ENCODE data around the gene ATP6V1B1.

Gene ATP6V1B1

DNA sequence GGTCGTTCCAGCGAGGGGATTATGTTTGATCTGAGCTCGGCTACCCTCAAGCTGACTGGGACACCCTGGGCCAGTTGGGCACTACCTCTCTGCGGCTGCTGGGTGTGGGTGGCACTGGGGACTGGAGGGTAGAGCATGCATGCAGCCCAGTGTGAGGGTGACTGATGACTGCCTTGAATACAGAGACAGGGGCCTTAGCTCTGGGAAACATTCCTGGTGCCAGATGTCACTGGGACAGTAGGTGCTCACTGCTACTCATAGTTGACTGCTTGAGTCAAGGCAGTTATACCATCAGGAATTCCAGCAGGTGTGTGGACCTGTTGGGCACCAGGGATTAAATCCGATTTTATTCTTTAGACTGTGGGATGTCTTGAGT, 33.6 kb upstream of the ATP6V1B1 start:
- DNase-seq, result no peak

DNA sequence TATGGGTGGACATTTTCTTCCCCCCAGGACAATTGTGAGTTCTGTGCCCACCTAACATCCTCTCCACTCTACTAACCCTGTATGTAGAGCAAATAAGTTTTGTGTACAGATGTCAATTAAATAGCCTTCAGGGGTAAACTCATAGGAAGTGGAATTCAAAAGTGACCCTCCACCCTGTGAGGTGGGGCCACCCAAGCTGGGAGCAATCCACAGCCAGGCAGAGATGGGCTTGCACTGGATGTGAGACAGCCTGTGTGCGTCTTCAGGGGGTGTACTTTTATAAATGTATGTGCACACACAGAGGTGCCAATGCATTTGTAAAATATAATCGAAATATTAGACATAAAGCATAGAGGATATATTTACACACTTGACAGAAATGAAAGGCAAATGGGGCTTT, 33.1 kb upstream of the ATP6V1B1 start:
- DNase-seq, result no peak

DNA sequence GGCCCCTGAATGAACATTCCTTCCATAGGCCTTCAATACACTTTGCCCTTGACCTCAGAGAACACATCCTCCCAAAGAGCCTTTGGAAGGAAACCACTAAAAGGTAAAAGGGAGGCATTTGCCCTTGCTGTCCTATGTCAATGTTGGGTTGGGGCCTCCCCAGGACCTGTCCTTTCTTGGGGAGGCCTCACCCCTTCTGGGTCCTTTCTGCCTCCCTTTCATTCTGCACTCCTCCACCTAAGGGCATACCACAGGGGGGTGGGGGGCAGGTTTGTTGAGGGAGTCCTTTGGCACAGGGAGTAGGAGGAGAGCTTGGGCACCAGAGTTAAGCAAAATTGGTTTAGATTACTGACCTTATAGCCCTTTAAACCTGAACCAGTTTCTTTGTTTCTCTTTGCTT, 32.5 kb upstream of the ATP6V1B1 start:
- no peak for DNase-seq

DNA sequence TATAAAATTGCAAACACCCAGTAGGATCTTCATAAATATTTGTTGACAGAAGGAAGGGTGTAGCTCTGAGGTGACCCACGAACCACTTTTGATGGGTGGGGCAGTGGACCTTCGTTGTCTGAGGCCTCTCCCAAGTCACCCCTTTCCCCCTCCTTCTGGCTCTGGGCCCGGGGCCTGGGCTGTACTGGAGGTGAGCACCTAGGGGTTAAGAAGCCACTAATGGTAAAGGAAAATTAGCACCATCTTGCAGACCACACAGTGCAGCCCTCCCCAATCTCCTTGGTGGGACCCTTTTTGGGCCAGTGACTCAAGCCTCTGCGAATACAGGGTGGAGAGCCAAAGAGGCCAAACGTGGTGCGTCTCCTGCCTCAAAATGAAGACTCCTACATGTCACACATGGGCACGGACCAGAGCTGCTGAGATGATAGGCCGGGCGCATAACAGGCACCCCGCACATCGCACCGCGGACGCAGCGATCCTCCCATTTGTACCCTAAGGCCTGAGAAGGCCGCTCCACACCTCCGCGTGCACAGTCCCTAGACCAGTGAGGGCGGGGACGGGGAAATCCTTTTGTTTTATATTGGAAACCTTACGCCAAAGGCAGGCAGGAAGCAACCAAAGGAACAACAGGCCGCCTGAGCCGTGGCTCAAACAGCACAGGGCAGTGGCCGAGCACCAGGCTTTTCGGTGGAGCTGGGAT, 31.9 kb upstream of the ATP6V1B1 start:
- DNase-seq, result no peak

DNA sequence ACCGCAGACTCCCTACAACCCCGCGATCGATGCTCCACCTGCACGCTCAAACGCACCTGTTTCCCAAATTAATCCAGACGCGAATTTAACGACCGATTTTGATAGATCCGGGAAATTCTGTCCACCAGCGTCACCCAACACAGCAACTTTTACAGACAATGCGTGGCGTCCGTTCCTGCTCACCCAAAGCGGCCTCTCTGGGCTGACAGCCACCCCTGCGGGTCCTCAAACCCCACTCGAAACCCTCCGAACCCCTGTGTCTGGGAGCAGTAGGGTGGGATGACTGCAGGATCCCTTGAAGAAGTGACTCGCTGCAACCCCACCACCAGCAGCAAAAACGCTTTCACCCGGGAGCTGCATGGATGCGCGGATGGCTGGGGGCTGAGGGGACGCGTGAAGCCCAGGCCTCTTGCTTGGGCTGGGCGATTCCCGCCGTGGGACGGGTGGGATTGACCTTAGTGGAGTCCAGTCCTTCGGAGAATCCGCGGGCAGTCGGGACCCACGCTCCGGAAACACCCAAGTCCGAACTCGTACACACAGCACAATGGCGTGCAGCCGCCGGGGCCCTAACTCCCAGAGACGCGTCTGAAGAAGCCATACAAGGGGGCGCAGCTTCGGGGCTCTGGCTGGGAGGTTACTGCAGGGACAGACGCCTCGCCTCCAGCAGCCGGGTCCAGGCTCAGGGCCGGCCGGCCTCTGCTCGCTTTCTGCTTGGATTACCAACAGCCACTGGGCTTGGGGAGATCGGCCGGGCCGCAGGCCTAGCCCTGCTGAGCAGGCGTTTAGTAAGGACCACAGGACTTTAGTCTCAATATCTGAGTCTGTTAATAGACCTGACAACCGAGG, 31.1 kb upstream of the ATP6V1B1 start:
- no peak for DNase-seq

DNA sequence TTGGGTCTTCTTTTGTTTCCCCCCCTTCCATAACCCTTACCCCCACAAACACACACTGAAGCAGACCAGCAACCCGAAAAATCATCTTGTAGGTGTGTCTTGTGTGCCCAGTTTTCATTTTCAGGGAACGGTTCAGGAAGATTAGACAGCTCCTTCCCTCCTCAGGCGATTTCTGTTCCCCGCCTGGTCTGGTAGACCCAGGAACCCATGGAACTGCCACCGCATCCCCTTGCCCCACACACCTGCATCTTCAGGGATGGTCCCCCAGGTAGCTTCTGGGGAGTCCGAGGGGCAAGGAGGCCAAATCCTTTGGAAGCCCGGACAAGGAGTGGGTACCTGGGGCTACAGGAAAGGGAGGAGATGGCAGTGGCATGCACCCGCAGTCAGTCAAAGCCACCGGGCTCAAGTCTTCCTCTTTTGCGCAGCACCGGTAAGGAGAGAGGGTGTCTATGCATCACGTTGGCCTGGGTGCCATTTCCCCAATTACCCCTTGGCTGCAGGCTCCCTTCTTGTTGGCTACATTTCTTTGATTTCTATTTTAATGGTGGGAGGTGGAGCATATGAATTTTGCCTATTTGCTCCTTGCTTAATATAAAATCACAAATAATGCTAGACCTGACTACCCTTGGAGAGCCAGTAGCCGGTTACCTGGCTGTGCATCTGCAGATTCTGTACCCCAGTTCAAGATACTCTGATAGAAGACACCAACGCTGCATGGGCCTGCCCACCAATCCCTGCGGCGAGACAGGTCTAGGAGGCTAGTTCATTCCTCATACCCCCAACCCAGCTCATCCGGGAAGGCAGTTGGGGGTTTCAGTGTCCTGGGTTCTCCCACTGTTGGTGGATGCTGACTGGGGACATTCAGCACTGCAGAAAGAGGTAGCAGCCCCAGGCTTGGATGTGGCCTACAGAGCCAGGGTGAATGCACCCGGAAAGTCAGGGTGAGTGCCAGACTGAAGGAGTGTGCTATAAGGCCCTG, 30.0 kb upstream of the ATP6V1B1 start:
- no peak for DNase-seq

DNA sequence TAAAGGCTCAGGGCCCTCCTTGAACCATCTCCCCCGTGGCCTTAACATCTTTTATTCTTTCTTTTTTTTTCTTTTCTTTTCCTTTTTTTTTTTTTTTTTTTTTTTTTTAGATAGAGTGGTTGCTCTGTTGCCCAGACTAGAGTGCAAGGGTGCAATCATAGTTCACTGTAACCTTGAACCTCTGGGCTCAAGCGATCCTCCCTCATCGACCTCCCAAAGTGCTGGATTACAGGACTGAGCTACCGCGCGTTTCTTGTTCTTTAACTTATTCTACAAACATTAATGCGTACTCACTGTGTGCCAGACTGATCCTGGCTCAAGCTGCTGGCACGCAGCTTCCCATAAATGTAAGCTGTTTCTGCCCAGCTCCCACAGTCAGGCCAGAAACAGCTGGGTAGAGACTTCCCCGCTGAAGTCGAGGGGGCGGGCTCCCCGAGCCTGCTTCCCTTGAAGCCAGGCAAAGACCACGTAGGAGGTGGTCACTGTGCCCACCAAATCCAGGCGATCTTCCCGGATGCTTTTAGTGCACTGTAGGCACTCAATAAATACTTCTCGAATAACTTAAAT, 29.2 kb upstream of the ATP6V1B1 start:
- DNase-seq, result no peak

DNA sequence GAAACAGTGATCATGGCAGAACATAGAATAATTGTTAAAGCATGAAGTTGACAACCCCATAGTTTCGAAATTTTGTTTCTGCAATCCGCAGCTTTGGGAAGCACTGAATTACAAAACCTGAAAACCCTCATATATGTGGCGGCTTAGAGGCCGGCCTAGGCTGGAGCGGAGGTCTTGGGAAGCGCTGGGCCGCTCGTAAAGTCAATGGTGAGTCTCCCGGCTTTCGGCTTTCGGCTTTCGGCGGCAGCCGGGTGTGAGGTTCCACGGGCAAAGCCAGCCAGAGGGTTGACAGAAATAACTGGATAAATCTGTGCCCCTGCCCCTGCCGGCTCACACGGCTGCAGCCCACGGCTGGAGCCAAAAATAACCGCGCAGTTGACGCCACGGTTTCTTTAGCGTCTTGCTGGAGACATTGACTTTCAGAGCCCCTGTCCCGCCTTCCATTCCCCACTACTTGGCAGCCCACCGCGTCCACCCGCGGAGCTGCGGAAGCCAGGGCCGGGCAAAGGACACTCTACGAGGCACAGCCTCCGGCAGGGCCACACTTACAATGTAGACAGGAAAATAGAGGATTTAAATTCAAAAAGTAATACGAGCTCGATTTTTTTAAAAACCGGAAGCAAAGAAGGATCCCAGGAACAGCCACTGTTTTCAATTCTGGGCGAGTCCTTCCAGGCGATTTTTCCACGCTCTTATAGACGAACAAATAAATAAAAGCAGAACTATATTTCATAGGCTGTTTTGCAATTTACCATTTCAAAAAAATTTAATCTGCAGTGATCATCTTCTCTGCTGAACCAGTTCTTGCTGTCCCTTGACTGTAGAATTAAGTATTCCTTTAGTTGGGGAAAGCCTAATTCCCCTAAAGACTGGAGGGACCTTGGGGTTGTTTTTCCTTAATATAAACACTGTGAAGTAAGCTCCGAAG, 28.3 kb upstream of the ATP6V1B1 start:
- no peak for DNase-seq

DNA sequence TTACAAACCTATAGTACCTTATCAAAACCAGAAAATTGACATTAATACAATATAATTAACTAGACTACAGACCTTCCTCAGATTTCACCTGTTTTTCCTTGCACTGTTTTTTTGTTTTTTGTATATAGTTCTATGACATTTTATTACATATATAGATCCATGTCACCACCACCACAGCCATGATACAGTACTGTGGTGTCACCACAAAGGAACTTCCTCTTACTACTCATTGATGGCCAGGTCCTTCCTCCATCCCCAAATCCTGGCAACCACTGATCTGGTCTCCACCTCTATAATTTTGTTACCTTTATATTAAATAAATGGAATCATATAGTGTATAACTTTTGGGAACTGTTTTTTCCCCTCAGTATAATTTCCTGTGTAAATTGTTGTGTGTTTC, 19.4 kb upstream of the ATP6V1B1 start:
- no peak for DNase-seq

DNA sequence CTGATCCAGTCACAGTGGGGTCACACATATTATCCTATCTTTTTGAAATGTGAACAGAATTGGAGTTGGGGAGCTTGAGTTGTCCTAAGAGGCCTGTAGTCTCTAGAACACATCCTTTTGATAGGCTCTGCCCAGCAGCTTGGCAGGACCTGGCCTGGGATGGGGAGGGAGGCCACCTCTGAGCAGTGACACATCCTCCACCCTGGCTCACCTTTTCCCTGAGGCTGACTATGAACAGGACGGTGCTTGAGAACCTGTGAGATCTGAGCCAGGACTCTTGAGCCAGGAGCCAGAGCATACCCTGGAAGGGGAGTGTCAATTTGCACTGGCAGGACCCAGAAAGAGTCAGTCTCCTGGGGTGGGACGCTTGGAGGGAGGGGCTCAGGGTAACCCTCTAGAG, 17.7 kb upstream of the ATP6V1B1 start:
- DNase-seq, result no peak

DNA sequence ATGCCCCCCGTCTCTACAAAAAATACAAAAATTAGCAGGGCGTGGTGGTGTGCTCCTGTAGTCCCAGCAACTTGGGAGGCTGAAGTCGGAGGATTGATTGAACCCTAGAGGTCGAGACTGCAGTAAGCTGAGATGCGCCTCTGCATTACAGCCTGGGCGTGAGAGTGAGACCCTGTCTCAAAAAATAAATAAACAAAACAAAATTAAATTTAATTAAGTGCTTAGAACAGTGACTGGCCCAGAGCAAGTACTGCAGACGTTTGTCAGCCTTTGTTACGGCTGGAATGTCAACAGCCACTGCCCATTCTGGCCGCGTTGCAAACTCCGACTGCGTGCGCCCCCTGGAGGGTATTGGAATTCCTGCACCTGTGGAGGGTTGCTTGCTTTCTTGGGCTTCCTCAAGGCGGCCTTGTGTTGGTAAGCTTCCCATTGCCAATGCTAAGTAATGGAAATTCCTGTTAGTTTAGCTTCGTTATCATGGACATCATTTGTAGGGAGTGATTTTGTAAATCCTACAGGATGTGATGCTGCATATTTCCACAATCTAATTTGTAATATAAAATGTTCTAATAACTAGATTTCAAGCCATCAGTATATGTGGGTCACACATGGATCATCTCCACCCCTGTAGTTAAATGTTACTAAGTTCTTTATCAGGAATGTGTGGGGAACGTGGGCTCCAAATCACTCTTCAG, 15.9 kb upstream of the ATP6V1B1 start:
- DNase-seq, result peak; percentile 69

DNA sequence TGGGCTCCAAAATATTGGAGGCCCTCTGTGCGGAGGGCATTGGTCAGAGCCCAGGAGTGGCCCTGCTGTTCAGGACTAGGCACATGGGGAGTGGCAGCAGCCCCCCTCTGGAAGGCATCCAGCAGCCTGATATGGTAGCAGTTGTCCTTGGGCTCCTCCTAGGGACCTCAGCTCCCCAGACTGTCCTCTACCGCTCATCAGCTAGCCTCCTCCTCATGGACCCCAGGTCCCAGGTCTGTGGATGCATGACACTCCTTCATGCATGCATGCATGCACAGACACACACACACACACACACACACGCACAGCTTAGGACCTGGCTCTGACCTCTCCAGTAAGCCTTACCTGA, 15.4 kb upstream of the ATP6V1B1 start:
- no peak for DNase-seq

DNA sequence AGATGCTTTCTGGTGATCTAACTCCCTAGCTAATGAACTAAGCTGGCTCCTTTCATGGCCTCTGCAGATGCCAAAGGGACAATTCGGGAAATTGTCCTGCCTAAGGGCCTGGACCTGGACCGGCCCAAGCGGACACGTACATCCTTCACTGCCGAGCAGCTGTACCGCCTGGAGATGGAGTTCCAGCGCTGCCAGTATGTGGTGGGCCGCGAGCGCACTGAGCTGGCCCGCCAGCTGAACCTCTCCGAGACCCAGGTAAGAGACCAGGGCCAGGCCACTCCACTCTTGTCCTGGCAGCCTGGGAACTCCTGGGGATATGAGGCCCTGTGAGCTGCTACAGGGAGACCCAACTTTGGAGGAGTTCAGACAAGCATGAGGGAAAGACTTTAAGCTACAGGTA, 14.7 kb upstream of the ATP6V1B1 start:
- no peak for DNase-seq

DNA sequence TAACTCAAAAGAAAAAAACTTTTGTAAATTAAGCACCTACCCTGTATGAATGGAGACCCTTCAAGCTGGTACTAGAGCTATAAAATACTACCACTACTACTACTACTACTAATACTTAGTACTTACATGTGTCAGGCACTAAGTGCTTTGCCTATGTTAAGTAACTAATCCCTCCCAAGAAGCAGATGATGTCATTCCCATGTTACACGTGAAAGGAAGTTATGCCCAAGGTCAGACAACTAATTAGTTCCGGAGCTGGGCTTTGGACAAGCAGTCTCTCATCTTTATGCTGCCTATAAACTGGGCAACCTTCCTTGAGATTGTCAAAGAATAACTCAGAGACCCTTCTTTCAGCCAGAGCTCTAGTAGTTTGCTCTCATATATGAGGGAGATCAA, 13.9 kb upstream of the ATP6V1B1 start:
- DNase-seq, result no peak

DNA sequence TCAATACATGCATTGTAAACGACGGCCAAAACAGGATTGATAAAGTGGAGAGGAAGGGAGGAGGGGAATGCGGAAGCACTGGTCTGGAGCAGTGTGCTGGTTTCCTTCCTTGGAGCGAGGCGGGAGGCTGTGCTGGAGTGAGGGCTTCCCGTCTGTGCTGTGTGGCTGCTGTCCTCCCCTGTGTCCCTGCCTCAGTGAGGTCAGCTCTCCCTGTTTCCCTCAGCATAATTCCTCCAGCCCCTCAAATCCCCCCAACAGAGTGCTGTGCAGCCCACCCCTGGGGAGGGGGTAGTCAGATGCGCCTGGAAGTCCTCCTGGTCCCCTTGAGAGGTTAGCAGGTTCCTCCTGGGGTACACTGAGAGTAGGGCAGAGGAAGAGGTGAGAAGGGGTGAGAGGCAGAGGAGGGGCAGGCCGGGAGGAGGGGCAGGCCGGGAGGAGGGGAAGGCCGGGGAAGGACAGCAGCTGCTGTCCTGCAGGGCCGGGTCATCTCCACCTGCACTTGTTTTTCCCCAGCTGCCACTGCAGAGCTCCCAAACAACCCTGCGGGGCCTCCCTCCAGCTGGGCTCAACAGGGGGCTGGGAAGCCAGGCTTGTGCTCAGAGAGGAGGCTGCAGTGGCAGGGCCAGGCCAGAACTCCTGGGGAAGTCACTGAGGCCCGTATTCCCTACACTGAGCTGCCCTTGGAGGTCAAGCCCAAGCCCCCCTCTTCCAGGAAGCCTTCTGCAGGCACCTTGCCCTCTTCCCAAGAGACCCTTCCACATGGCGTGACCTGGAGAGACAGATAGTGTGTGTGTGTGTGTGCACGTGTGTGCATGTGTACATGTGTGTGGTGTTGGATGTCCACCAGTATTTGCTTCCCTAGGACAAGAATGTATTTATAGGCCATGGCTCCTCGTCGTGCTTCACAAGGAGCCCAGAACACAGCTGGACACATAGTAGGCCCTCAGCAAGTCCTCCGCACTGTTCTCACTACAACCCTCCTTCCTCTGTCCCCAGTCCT, 13.2 kb upstream of the ATP6V1B1 start:
- no peak for DNase-seq

DNA sequence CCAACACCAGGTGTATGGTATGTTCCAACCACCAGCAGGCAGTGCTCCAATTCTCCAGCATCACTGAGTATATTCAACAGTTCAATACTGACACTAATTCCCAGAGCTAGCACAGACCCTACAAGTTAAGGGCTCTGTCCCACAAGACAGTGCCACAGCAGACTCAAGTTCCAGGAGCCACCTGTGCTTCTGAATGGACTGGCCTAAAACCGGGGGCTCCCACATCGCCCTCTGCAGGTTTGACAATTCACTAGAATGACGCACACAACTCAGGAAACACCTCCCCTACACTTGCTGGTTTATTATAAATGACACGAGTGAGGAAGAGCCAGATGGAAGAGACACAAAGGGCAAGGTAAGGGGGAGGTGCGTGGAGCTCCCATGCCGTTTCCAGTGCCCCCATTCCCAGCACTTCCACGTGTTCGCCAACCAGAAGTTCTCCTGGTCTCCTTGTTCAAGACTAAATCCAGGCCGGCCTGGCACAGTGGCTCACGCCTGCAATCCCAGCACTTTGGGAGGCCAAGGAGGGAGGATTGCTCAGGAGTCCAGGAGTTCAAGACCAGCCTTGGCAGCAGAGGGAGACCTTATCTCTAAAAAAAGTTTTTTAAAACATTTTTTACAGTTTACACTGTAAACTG, 12.2 kb upstream of the ATP6V1B1 start:
- DNase-seq, result no peak

DNA sequence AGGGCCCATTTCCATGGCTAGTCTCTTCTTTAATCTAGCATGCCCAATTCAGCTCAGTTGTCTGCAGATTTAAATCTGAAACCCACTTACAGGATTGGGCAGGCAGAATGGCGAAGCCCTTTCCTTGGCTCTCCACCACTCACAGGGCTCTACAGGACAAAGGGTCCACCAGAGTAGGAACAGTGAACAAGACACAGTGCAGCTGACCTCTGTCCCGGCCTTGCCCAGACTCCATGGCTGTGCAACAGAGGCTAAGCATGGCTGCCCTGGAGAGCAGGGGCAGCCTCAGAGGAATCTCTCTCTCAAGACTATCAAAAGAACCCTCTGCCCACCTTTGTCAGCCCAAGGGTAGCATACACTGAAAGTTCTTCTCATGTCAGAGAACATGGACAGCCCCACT, 9.7 kb upstream of the ATP6V1B1 start:
- no peak for DNase-seq

DNA sequence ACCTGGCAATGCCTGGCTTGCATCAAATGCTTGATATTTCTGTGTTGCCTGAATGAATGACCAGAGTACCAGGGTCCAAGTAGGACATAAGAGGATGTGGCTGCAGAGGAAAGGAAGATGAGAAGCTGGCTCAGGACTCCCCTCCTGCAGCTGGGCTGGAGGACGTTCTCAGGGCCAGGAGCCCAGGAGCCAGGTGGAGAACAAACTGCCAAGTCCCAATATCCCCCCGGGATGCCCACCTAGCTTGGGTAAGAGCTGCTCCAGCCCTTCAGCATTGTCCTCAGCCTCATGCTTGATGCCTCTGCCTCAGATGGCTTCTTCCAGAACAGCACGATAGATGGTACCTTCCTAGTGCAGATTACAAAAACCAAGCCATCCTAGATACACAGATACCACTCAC, 8.6 kb upstream of the ATP6V1B1 start:
- DNase-seq, result no peak

DNA sequence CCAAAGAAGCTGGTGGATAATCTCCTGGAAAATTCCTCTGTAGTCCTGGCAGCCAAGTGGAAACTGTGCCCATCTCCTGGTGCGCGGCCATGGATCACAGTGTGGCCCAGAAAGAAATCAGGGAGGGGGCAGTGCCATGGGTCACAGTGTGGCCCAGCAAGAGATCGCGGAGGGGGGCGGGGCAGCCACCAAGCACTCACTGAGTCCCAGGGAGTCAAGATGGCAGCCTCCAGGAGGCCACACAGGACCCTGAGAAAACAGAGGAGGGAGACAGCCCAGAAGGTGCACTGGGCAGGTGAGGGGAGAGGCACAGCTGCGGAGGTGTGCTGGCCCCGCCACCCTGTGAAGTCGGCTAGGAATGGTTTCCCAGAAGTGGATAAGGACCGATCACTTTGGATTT, 8.1 kb upstream of the ATP6V1B1 start:
- DNase-seq, result no peak

DNA sequence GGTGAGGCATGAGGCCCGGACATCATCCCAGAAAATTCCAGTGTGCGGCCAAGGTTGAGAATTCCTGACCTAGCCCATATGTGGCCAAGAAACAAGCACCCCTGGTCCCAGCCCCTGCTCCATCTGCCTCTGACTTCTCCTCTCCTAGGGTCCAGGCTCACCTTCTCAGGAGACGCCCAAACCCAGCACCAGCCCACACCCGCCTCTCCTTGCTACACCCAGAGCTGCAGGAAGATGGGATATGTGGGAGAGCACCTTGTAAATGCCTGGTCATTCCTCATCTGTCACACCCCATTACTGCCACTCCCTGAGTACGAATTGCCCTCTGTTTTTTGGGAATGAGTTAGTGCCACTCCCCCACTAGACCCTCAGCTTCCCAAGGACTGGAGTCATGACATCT, 7.3 kb upstream of the ATP6V1B1 start:
- no peak for DNase-seq
